Fibroblast of skin of left quadriceps (primary cell): Measurements from ENCODE around the gene ADAM19.

Experiments
- DNase-seq, 2 experiments: peaks; one replicate each; pipeline ENCODE4 v3.0.0-alpha.2; 2013; ENCODE audit warnings: low read depth in 2 of 2

The ADAM19 gene

DNA sequence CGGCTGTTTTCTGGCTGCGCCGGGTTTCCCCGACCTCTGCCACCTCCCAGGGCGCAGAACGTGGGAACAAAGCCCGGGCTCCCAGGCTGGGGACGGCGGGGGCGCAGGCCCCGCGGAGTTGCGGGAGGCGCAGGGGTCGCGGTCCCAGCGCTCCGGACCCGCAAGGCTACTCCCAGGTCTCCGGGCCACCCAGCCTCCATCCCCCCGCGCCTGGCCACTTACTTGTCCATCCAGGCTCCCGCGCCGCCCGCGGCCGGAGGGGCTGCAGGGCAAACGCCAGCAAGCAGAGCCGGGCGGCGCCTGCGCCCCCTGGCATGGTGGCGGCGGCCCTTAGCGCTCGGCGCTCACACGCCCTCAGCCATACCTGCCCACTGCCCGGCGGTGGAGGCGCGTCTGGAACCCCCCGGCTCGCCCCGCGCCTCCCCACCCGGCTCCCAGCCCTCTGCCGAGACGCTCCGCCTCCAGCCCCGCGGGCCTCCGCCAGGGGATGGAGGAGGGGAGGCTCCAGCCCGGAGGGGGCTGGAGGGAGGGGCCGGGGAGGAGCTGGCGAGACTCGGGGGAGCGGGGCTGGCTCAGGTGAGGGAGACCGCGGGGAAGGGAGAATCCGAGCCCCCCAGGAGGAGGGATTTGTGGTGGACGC lies at the start of gene ADAM19:
ADAM19 (minus strand) TSS at position 395 of the 640 bp plus-strand sequence; CDS start at position 316, 79 bp downstream.
- peak in 1 of 2 experiments; percentile 49 for DNase-seq

GRCh38 chr5:157624144-157624543 lies 48.6 kb upstream of the ADAM19 start:
- no peak for DNase-seq

DNA sequence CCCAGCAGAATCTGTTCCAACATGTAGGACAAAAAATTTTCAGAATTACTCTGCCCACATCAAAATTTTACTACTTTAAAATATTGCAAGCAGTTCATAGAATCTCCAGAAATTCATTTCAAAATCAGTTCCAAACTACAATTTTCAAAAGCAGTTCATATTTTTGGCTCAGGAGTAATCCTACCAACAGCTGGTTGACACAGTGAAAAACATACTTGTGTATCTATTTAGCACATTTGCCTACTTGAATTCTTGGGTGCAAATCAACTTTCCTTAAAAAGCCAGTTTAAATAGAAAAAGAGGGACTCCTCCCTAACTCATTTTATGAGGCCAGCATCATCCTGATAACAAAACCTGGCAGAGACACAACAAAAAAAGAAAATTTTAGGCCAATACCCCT lies 45.2 kb upstream of the ADAM19 start:
- no peak for DNase-seq

- no peak for DNase-seq
Observed at GRCh38 chr5:157618191-157618765, 42.7 kb upstream of the ADAM19 start.

DNA sequence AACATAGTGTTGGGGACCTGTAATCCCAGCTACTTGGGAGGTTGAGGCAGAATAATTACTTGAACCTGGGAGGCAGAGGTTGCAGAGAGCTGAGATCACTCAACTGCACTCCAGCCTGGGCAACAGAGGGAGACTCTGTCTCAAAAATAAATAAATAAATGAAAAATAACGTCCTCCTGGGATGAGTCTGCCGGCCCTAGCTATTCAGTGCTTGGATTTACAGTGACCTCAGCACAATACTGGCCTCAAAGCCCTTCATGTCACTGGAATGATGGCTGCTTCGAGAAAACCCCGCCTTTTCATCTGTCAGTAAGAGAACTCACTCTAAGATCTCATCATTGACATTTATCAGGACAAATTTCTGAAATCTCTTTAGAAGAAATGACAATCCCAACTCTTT lies 41.2 kb upstream of the ADAM19 start:
- DNase-seq, result no peak

DNA sequence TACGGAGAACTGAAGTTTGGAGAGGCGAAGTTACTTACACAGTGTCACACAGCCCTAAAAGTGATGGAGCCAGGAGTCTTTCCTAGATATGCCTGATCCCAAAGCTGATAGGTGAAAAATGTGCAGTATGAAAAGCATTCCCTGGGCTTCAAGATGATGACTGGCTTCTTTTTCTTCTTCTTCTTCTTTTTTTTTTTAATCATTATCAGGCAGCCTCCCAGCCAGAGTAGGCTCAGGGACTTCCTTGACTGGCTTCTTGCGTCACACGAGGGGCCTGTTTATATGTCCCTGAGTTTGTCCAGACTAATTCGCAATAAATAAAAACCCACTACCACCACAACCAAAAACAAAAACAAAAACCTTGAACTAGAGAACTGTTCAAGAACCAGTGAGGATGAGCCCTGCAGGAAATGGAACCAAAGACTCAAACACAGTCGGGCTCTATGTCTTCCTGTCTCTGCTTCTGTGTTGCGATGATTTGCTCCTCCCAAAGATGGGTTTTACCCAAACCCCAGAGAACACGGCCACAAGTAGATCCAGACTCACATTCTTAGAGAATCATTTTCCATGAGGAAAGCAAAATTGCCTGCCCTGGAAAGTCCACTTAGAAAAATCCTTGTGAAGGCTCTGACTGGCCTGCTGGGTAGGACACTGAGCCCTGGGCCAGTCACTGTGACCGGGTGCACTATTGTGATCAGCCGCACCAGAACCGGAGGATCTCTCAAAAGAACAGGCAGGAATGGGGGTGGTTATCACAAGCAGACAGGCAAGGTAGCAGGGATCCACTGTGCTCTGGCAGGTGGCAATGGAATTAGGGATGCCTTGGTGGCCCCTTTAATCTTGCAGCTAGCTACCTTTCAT lies 38.0 kb upstream of the ADAM19 start:
- DNase-seq, result no peak

DNA sequence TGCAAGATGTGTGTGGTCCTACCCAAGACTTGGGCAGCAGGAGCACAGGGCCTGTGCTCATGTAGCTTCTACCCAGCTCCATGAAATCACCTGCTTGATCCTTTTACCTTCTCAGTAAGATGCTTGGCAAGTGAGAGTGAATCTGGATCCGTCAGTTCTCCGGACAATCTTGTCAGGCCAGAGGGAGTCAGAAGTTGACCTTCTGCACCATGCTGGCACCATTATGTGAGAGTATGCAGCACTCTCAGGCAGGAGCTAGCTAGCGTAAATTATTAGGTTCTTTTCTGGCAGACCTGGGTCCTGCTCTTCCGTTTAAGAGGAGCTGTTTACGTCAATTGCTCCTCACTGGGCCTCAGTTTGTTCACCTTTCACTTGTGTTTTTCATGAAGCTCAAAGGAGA lies 37.0 kb upstream of the ADAM19 start:
- DNase-seq, result no peak

DNA sequence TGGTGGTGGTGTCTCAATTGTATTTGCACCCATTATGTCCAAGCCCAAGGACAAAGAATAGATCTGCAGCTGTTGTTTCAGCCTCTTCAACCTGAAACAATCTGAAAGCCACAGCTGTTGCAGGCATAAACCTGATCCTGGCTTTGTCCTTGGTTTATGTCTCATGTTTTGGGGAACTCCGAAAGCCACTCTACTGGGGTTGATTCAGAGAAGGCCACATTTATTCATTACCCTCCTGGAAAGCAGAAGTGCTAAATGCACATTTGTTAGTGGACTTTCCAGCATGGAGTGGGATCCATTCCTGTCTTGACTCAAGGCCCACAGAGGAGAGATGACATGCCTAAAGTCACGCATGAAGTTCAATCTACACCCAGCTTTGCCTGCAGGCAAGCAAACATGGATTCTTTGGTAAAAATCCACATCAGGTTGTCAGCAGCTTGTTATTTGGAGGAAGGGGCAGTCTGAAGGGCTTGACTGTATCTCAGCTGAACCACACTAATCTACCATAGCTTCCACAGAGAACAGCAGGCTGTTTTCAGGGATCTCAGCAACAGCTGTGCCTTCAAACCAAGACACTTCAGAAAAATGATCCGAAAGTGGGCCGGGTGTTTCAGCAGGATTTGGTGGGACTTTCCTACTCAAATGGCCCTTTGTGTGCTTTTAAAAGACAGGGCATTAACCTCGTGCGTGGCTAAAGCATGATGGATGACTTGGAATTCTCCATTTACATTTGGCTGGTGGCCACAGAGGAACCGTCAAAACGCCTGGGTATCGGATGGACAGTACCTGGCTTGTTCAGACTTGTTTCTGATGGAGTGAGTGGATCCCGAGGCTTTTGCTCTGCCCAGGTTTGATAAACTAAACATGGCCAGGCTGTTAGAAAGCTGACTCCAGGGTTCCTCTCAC lies 36.2 kb upstream of the ADAM19 start:
- no peak for DNase-seq

GRCh38 chr5:157610990-157611389 lies 35.4 kb upstream of the ADAM19 start:
- DNase-seq, result no peak

- no peak for DNase-seq
Observed at GRCh38 chr5:157608972-157609565, 33.5 kb upstream of the ADAM19 start.

DNA sequence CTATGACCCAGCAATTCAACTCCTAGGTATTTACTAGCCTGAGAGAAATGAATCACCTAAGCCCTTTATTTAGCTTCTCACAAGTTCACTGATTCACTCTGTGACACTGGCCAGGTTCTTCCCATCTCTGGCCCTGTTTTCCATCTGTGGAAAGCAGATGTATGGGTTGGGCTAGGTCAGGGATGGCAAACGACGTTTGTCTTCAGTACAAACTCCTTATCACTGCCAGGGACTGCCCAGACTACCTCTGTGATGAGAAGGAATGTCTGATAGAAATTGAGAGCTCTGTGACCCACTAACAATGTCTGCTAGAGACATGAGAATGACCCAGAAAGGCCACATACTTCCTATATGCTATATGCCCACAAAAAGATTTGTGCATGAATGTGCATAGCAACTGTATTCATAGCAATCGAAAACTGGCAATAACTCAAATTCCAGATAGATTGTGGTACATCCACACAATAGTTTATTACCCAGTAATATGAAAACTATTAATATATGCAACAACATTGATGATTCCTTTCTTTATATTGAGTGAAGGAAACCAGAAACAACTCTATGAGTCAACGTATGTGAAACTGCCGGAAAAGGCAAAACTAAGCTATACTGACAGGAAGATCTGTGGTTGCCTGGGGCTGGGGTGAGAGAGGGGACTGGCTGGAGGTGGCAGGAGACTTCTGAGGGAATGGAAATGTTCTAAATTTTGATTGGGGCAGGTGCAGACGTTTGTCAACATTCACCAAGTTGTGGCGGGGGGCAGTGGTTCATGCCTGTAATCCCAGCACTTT lies 32.0 kb upstream of the ADAM19 start:
- DNase-seq, result peak; percentile 53 to 59

GRCh38 chr5:157606046-157606445 lies 30.5 kb upstream of the ADAM19 start:
- no peak for DNase-seq

GRCh38 chr5:157603333-157604190 lies 28.0 kb upstream of the ADAM19 start:
- peak; percentile 60 to 64 for DNase-seq

GRCh38 chr5:157602505-157602904 lies 26.9 kb upstream of the ADAM19 start:
- DNase-seq, result no peak

DNA sequence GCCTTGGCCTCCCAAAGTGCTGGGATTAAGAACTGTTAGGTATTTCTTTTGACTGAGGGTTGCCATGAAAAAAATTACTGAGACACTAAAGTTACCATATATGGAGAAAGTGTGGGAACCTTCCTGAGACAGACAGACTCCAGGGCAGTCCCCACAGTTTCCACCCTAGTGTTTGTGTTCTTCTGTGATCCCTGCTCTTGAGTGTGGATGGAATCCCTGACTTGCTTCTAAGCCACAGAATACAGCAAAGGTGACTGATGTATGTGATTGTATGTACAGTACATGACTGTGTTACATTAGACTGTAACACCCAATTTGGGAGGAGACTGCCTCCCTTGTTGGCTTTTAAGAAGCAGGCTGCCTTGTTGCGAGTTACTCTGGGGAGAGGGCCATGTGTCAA lies 24.7 kb upstream of the ADAM19 start:
- no peak for DNase-seq

GRCh38 chr5:157599565-157599964 lies 24.0 kb upstream of the ADAM19 start:
- no peak for DNase-seq

DNA sequence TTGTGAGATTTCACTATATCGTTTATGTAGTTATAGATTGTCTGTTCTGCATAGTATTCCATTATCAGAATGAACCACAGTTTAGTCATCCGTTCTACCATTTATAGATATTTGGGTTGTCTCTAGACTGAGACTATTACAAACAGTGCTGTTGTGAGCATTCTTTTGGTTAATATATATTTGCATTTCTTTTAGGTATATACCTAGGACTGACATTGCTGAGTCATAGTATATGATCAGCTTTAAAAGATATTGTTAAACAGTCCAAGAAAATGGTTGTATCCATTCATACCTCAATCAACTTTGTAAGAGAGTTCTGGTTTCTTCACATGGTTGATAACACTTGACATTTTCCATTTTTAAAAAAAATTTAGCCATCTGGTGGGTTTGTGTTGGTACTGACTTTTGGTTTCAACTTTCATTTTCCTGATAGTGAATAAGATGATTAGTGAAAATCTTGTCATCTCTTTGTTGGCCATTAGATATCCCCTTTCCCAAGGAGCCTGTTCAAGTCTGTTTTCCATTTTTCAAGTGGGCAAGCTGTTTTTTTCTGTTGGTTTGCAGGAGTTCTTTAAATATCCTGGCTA lies 22.9 kb upstream of the ADAM19 start:
- DNase-seq, result no peak

- DNase-seq, result no peak
Observed at GRCh38 chr5:157597277-157597676, 21.7 kb upstream of the ADAM19 start.

DNA sequence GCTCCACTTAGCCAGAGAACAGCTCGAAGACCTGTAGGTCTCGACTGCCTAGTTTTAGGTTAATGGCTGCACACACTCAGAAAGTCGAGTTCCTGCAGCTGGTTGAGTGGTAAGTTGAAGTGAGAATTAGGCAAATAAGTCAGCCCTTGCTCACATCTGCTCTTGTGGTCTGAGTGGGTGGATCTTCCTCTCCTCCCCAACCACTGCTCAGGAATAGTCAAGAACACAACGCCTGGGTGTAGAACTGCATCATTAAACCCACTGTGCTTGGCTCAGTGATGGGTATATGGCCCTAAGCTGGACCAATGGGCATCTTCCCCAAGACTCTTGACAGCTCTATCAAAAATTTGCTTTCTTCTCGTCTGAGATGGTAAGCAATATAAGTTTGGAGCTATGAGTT lies 20.9 kb upstream of the ADAM19 start:
- no peak for DNase-seq
